Panc1 (cell line): ENCODE results near the gene MAN2B1. TPM values are rescaled to one million over a fixed set of nuclear protein-coding genes. Genes with fewer than 3 reads are reported as not detected.
"Not testable (repeated sequence)": the region's sequence is repeated elsewhere in the genome, so short reads cannot be mapped to it uniquely, and the experiment has no call there.

Source experiments
- ATAC-seq: fragments of 200-7000 bp; cut with Tn5 transposase; 2 replicates; pipeline ENCODE4 v1.9.1; 2020; ENCODE audit warnings: mild to moderate bottlenecking, moderate library complexity
- BruUV-seq: library from RNA; stranded (reverse); fragments of 400-500 nt; replicated peaks from 2 replicates; lab custom pipeline; 2021; lab: Mats Ljungman, UMichigan
- CTCF ChIA-PET: fragments of 300-600 bp; sonication (Branson Sonifier 250); formaldehyde crosslinking; loops from one replicate; lab custom pipeline; 2022; ENCODE audit warnings: antibody characterized with exemption; lab: Charles Lee
- POLR2A ChIA-PET: fragments of 300-600 bp; sonication (Branson Sonifier 250); formaldehyde crosslinking; loops from one replicate; lab custom pipeline; 2022; ENCODE audit warnings: antibody characterized with exemption; lab: Charles Lee
- DNase-seq: peaks from one replicate; pipeline ENCODE4 v3.0.0-alpha.2; 2010; ENCODE audit warnings: low read depth, low spot score
- H3K27ac ChIP-seq: 2 replicates; pipeline ENCODE4 v1.5.1; 2011; ENCODE audit warnings: mild to moderate bottlenecking, low read length, inconsistent platforms
- H3K27me3 ChIP-seq: fragments of 200-500 bp; sonication (Bioruptor generic); 2 replicates; pipeline ENCODE4 v1.6.0; 2014; ENCODE audit warnings: low read length, inconsistent platforms; ENCODE audit not compliant: control insufficient read depth, insufficient read depth
- H3K36me3 ChIP-seq: fragments of 200-500 bp; sonication (Bioruptor generic); 2 replicates; pipeline ENCODE4 v1.5.1; 2014; ENCODE audit warnings: inconsistent platforms, mild to moderate bottlenecking, low read length, moderate library complexity; ENCODE audit not compliant: control insufficient read depth, insufficient read depth
- H3K4me1 ChIP-seq: 2 replicates; pipeline ENCODE4 v1.5.1; 2011; ENCODE audit warnings: inconsistent platforms, mild to moderate bottlenecking, low read length, moderate library complexity; ENCODE audit not compliant: control insufficient read depth, insufficient read depth
- H3K4me3 ChIP-seq, 2 experiments: 2 replicates each; pipeline ENCODE4 v1.5.1; 2011 to 2012; ENCODE audit warnings: low read depth in 2 of 2, low read length in 2 of 2, mild to moderate bottlenecking in 2 of 2, inconsistent platforms in 1 of 2, moderate library complexity in 1 of 2
- H3K9me3 ChIP-seq: fragments of 200-500 bp; sonication (Bioruptor generic); 2 replicates; pipeline ENCODE4 v1.5.1; 2014; ENCODE audit warnings: low read depth, mild to moderate bottlenecking, inconsistent platforms, low read length, moderate library complexity; ENCODE audit not compliant: control insufficient read depth, insufficient read depth
- POLR2AphosphoS5 ChIP-seq: IDR thresholded peaks from 2 replicates; pipeline ENCODE4 v1.6.1; 2012; ENCODE audit warnings: mild to moderate bottlenecking, low read depth, low read length, moderate library complexity
- SIN3A ChIP-seq: IDR thresholded peaks from 2 replicates; pipeline ENCODE4 v1.6.1; 2012; ENCODE audit warnings: low read depth, mild to moderate bottlenecking, low read length, moderate library complexity, borderline replicate concordance; ENCODE audit not compliant: insufficient read depth
- TCF7L2 ChIP-seq: IDR thresholded peaks from 2 replicates; pipeline ENCODE4 v1.6.1; 2011; ENCODE audit warnings: mild to moderate bottlenecking, low read depth, low read length, inconsistent platforms
- in situ Hi-C: cut with HindIII; loops from 2 replicates; pipeline ENCODE4 v1.10.0; 2016; ENCODE audit warnings: low sequenced_read_pairs, low pct_unique_long_range_greater_than_20kb
- intact Hi-C: fragments of 100-400 bp; cut with micrococcal nuclease; formaldehyde crosslinking; loops from one replicate; pipeline ENCODE4 v1.10.0; 2022; ENCODE audit not compliant: unreplicated experiment
- total RNA-seq: library from RNA; stranded (reverse); gene quantifications from one replicate; pipeline ENCODE4 v1.2.1, GENCODE V29; 2021; ENCODE audit not compliant: unreplicated experiment
- TF ChIP-seq, protein P1 (sequence below): fragments of 450-650 bp; IDR thresholded peaks from 2 replicates; pipeline ENCODE4 v1.5.1; 2017; ENCODE audit warnings: mild to moderate bottlenecking
- TF ChIP-seq, protein P2 (sequence below), 2 experiments: IDR thresholded peaks; 2 replicates each; pipeline ENCODE4 v1.6.1; 2011 to 2012; ENCODE audit warnings: low read depth in 2 of 2, control low read depth in 1 of 2, low read length in 1 of 2, mild to moderate bottlenecking in 1 of 2, moderate library complexity in 1 of 2; ENCODE audit not compliant: insufficient read depth in 1 of 2

The MAN2B1 gene
- total RNA-seq, 1 experiment from 2014 or later: 43.0 TPM

DNA sequence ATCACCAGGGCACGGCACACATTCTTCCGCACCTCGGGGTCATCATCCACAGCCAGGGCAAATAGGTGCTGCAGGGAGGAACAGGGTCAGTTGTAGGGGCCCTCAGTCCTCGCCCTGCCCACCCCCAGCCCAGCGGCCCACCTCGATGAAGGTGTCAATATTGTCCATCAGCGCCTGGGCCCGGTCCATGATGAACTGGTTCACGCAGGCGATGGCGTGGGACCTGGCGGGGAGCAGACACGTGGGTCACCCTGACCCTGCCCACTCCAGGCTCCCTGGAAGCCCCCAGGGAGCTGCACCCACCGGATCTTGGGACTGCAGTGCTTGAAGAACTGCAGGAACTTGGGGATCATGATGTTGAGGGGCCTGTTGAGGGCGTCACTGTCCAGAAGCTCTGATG, 48.6 kb upstream of the MAN2B1 start:
- no TSS peak for BruUV-seq
- intact Hi-C loops: no loop called here
- POLR2A ChIA-PET: no interaction called here

DNA sequence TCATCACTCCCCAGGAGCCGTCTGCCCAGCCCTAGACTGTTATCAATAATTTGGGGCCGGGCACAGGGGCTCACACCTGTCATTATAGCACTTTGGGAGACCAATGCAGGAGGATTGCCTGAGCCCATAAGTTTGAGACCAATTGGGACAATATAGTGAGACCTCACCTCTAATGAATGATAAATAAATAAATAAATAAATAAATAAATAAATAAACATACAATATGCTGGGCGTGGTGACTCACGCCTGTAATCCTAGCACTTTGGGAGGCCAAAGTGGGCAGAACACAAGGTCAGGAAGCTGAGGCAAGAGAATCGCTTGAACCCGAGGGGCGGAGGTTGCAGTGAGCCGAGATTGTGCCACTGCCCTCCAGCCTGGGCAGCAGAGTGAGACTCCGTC, 46.8 kb upstream of the MAN2B1 start:
- DNase-seq, POLR2A ChIA-PET, H3K27ac ChIP-seq, H3K4me1 ChIP-seq, H3K36me3 ChIP-seq, in situ Hi-C loops, H3K9me3 ChIP-seq, H3K4me3 ChIP-seq, BruUV-seq, ATAC-seq, intact Hi-C loops, H3K27me3 ChIP-seq: not testable (repeated sequence)
- CTCF ChIA-PET: interaction anchor here (1.2 kb wide), 1 partner anchor 77 kb away, joined by 4 read pairs; no protein-coding TSS in a partner anchor

More for the DNA sequence above, 48.6 kb upstream of the MAN2B1 start:
- no peak overlapping the region for H3K27ac ChIP-seq
- H3K4me3 ChIP-seq: no peak overlapping the region
- peaks cover 8% of the 10 kb centered on the region for H3K36me3 ChIP-seq
- no peak for ATAC-seq
- CTCF ChIA-PET: no interaction called here
- DNase-seq: no peak
- TF ChIP-seq SIN3A: no peak
- TF ChIP-seq, protein P1, sequence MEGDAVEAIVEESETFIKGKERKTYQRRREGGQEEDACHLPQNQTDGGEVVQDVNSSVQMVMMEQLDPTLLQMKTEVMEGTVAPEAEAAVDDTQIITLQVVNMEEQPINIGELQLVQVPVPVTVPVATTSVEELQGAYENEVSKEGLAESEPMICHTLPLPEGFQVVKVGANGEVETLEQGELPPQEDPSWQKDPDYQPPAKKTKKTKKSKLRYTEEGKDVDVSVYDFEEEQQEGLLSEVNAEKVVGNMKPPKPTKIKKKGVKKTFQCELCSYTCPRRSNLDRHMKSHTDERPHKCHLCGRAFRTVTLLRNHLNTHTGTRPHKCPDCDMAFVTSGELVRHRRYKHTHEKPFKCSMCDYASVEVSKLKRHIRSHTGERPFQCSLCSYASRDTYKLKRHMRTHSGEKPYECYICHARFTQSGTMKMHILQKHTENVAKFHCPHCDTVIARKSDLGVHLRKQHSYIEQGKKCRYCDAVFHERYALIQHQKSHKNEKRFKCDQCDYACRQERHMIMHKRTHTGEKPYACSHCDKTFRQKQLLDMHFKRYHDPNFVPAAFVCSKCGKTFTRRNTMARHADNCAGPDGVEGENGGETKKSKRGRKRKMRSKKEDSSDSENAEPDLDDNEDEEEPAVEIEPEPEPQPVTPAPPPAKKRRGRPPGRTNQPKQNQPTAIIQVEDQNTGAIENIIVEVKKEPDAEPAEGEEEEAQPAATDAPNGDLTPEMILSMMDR: no peak
- TF ChIP-seq TCF7L2: no peak
- H3K4me1 ChIP-seq: no peaks in the 10 kb centered on the region
- H3K27me3 ChIP-seq: no peaks in the 10 kb centered on the region
- no peaks in the 10 kb centered on the region for H3K9me3 ChIP-seq
- in situ Hi-C loops: no loop called here

DNA sequence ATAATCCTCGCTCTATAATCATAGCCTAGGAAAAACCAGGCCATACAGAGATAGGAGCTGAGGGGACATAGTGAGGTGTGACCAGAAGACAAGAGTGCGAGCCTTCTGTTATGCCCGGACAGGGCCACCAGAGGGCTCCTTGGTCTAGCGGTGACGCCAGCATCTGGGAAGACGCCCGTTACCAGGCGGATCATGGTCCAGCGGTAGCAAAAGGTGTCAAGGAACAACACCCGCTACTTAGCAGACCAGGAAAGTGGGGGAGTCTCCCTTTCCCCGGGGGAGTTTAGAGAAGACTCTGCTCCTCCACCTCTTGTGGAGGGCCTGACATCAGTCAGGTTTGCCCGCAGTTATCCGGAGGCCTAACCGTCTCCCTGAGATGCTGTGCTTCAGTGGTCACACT, 45.5 kb upstream of the MAN2B1 start:
- H3K36me3 ChIP-seq, intact Hi-C loops, BruUV-seq, CTCF ChIA-PET, POLR2A ChIA-PET, H3K9me3 ChIP-seq, H3K4me1 ChIP-seq, in situ Hi-C loops, H3K27me3 ChIP-seq, DNase-seq, H3K4me3 ChIP-seq, ATAC-seq, H3K27ac ChIP-seq: not testable (repeated sequence)
- TF ChIP-seq, protein P1: peak; percentile 34

DNA sequence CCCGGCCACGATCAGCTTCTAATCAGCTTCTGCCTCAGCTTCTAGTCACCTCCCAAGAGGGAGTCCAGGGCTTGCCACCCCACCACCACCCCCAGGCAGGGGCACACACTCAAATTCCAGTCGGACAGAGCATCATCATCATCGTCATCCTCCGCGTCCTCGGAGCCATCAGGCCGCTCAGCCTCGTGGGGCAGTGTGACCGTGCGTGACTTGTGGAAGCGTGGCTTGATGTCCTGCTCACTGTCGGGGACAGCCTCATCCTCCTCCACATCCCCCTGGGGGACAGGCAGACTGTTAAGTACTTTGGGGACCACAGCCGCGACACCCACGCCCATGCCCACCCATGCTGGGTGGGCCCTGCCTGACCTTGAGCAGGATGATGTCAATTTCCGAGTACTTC, 44.6 kb upstream of the MAN2B1 start:
- POLR2A ChIA-PET: no interaction called here
- CTCF ChIA-PET: no interaction called here
- ATAC-seq (no peak), DNase-seq (no peak)
- Histone ChIP-seq H3K27ac (no peak overlapping the region), H3K27me3 (no peaks in the 10 kb centered on the region), H3K4me3 (no peak overlapping the region), H3K9me3 (no peaks in the 10 kb centered on the region), H3K36me3 (peaks cover 8% of the 10 kb centered on the region), H3K4me1 (no peaks in the 10 kb centered on the region)
- in situ Hi-C loops: no loop called here
- TF ChIP-seq TCF7L2 (no peak), SIN3A (no peak), POLR2AphosphoS5 (no peak)
- TF ChIP-seq, protein P2, sequence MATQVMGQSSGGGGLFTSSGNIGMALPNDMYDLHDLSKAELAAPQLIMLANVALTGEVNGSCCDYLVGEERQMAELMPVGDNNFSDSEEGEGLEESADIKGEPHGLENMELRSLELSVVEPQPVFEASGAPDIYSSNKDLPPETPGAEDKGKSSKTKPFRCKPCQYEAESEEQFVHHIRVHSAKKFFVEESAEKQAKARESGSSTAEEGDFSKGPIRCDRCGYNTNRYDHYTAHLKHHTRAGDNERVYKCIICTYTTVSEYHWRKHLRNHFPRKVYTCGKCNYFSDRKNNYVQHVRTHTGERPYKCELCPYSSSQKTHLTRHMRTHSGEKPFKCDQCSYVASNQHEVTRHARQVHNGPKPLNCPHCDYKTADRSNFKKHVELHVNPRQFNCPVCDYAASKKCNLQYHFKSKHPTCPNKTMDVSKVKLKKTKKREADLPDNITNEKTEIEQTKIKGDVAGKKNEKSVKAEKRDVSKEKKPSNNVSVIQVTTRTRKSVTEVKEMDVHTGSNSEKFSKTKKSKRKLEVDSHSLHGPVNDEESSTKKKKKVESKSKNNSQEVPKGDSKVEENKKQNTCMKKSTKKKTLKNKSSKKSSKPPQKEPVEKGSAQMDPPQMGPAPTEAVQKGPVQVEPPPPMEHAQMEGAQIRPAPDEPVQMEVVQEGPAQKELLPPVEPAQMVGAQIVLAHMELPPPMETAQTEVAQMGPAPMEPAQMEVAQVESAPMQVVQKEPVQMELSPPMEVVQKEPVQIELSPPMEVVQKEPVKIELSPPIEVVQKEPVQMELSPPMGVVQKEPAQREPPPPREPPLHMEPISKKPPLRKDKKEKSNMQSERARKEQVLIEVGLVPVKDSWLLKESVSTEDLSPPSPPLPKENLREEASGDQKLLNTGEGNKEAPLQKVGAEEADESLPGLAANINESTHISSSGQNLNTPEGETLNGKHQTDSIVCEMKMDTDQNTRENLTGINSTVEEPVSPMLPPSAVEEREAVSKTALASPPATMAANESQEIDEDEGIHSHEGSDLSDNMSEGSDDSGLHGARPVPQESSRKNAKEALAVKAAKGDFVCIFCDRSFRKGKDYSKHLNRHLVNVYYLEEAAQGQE (IDR thresholded peaks at IDR 0.05; ENCODE audit: insufficient read depth in 1 of 2, low read depth in 2 of 2, low read length in 1 of 2): no peak
- TF ChIP-seq, protein P1: no peak
- no TSS peak for BruUV-seq
- intact Hi-C loops: no loop called here
